ENCODE results near the gene MAP7D1.

GRCh38 chr1:36139521-36139920, 16.4 kb upstream of the MAP7D1 start:
- TF ChIP-seq, protein P1, sequence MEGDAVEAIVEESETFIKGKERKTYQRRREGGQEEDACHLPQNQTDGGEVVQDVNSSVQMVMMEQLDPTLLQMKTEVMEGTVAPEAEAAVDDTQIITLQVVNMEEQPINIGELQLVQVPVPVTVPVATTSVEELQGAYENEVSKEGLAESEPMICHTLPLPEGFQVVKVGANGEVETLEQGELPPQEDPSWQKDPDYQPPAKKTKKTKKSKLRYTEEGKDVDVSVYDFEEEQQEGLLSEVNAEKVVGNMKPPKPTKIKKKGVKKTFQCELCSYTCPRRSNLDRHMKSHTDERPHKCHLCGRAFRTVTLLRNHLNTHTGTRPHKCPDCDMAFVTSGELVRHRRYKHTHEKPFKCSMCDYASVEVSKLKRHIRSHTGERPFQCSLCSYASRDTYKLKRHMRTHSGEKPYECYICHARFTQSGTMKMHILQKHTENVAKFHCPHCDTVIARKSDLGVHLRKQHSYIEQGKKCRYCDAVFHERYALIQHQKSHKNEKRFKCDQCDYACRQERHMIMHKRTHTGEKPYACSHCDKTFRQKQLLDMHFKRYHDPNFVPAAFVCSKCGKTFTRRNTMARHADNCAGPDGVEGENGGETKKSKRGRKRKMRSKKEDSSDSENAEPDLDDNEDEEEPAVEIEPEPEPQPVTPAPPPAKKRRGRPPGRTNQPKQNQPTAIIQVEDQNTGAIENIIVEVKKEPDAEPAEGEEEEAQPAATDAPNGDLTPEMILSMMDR (IDR thresholded peaks at IDR 0.05) = no peak
- no peak for TF ChIP-seq POLR2AphosphoS5 (IDR thresholded peaks at IDR 0.05)
